Glutamatergic neuron (in vitro differentiated cells): ENCODE results near the gene GJB4. TPM values are rescaled to one million over a fixed set of nuclear protein-coding genes. Genes with fewer than 3 reads are reported as not detected.

ENCODE experiments used
- DNase-seq: peaks from one replicate; pipeline ENCODE4 v3.0.0; 2022
- H3K27ac Mint-ChIP-seq: one replicate; pipeline ENCODE4 v1.8.0; 2020; ENCODE audit warnings: mild to moderate bottlenecking, mixed read lengths, inconsistent platforms; ENCODE audit not compliant: unreplicated experiment
- H3K27me3 Mint-ChIP-seq: one replicate; pipeline ENCODE4 v1.8.0; 2020; ENCODE audit warnings: mild to moderate bottlenecking, moderate library complexity, mixed read lengths, inconsistent platforms; ENCODE audit not compliant: unreplicated experiment
- H3K36me3 Mint-ChIP-seq: one replicate; pipeline ENCODE4 v1.8.0; 2020; ENCODE audit warnings: mild to moderate bottlenecking, mixed read lengths, inconsistent platforms; ENCODE audit not compliant: unreplicated experiment
- H3K4me1 Mint-ChIP-seq: one replicate; pipeline ENCODE4 v1.8.0; 2020; ENCODE audit warnings: mild to moderate bottlenecking, low read depth, mixed read lengths, inconsistent platforms; ENCODE audit not compliant: unreplicated experiment
- H3K4me3 Mint-ChIP-seq: one replicate; pipeline ENCODE4 v1.8.0; 2020; ENCODE audit warnings: mild to moderate bottlenecking, mixed read lengths, inconsistent platforms; ENCODE audit not compliant: unreplicated experiment
- H3K9me3 Mint-ChIP-seq: one replicate; pipeline ENCODE4 v1.8.0; 2020; ENCODE audit warnings: mild to moderate bottlenecking, moderate library complexity, mixed read lengths, inconsistent platforms; ENCODE audit not compliant: unreplicated experiment
- CTCF ChIP-seq: fragments of 200-600 bp; sonication (generic); IDR thresholded peaks from one replicate; pipeline ENCODE4 v1.5.0; 2021; ENCODE audit not compliant: partially characterized antibody, unreplicated experiment
- total RNA-seq: library from RNA; stranded (reverse); fragmentation: NEBNext Ultra II Directional; extraction: Animal tissue kit (Norgen Biotek cat#: 25700); gene quantifications from one replicate; pipeline ENCODE4 v1.2.1, GENCODE V29; 2021; ENCODE audit not compliant: unreplicated experiment

Gene GJB4
- total RNA-seq, 1 donor from 2014 or later = not detected

- DNase-seq = no peak
- no peak overlapping the region for H3K27ac Mint-ChIP-seq
- H3K4me3 Mint-ChIP-seq = peak overlapping the region; percentile 40
- no peaks in the 10 kb centered on the region for H3K9me3 Mint-ChIP-seq
- H3K4me1 Mint-ChIP-seq = peaks cover 2% of the 10 kb centered on the region
- no peak for TF ChIP-seq CTCF
- peaks cover 16% of the 10 kb centered on the region for H3K27me3 Mint-ChIP-seq
- H3K36me3 Mint-ChIP-seq = no peaks in the 10 kb centered on the region
Observed at GRCh38 chr1:34780528-34780927, 21.0 kb downstream of the GJB4 start.

- TF ChIP-seq CTCF = no peak
Observed at GRCh38 chr1:34781071-34781843, 21.7 kb downstream of the GJB4 start, which contains the start of gene GJB3. TSS of gene GJB3 (plus strand) at chr1:34781214. CDS start at chr1:34784763, 3,549 bp downstream.

DNA sequence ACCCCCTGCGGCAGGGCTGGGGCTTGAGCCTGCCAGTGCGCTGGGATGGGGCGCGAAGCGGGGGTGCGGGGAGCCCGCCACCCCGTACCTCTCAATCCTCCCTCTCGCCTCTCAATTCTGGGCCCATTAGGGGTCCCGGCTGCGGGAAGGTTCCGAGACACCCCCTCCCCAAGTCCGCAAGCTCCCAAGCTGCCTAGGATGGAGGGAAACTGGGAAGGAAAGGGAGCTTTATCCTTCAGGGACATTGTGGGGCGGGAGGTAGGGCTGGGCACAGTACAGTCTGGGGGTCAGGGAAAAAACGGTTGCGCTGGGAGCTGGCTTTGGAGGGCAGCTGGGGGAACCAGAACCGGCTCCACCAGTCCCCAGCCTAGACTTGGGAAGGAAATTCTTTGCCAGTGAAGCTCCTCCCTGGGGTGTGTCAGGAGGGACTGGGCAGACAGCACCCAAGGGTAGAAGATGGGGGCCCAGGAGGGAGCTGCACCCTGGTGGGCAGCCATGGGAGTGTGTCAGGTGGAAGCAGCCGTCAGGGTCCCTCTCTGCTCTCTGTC, 22.4 kb downstream of the GJB4 start:
- Mint-ChIP-seq H3K9me3 (no peaks in the 10 kb centered on the region), H3K36me3 (no peaks in the 10 kb centered on the region), H3K4me1 (peaks cover 2% of the 10 kb centered on the region), H3K27ac (no peak overlapping the region), H3K27me3 (peaks cover 16% of the 10 kb centered on the region), H3K4me3 (peak overlapping the region; percentile 38)
- no peak for DNase-seq
- TF ChIP-seq CTCF = no peak

More at GRCh38 chr1:34781071-34781843, 21.7 kb downstream of the GJB4 start, which contains the start of gene GJB3:
- Mint-ChIP-seq H3K9me3 (no peaks in the 10 kb centered on the region), H3K4me1 (peaks cover 2% of the 10 kb centered on the region), H3K36me3 (no peaks in the 10 kb centered on the region), H3K4me3 (peak within 1 kb of the TSS; percentile 40), H3K27me3 (peaks cover 16% of the 10 kb centered on the region), H3K27ac (no peak within 1 kb of the TSS)
- peak; percentile 34 for DNase-seq

GRCh38 chr1:34784751-34785221, 25.2 kb downstream of the GJB4 start:
- no peak overlapping the region for H3K4me3 Mint-ChIP-seq
- peaks cover 14% of the 10 kb centered on the region for H3K27me3 Mint-ChIP-seq
- TF ChIP-seq CTCF = no peak
- no peaks in the 10 kb centered on the region for H3K9me3 Mint-ChIP-seq
- DNase-seq = no peak
- peaks cover 2% of the 10 kb centered on the region for H3K4me1 Mint-ChIP-seq
- H3K36me3 Mint-ChIP-seq = no peaks in the 10 kb centered on the region
- no peak overlapping the region for H3K27ac Mint-ChIP-seq
